ENCODE data around the gene ZGLP1.

DNA sequence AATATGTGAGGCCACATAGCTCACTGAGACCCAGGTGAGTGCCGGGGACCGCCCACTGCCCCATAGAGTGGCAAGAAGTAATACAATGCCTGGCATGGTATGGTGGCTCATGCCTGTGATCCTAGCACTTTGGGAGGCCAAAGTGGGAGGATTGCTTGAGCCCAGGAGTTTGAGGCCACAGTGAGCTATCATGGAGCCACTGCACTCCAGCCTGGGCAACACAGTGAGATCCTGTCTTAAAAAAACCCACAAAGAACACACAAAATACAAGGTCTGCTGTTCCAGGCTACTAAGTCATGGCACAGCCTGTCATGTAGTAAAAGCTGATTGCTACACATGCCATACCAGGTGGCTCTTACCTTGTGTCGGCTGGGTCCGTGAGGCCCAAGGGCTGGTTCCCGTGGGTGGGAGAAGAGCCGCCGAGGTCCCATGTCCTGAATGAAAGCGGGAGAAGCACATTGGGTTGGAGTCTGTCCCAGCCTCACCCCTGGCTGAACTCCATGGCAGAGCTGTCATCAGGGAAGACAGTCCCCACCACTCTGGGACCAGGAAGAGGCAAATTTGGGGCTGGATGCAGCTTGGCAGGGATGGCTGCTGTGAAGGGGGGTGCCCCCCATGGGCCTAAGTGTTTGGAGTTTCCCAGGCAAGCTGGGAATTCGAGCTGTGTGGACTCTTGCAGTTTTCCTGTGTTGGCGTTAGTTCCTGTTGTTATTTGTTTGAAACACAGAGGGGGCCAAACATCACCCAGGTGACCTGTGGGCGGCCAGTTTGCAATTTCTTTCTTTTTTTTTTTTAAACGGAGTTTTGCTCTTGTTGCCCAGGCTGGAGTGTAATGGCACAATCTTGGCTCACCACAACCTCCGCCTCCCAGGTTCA is 9.4 kb upstream of the ZGLP1 start:
- TF ChIP-seq, protein P1, sequence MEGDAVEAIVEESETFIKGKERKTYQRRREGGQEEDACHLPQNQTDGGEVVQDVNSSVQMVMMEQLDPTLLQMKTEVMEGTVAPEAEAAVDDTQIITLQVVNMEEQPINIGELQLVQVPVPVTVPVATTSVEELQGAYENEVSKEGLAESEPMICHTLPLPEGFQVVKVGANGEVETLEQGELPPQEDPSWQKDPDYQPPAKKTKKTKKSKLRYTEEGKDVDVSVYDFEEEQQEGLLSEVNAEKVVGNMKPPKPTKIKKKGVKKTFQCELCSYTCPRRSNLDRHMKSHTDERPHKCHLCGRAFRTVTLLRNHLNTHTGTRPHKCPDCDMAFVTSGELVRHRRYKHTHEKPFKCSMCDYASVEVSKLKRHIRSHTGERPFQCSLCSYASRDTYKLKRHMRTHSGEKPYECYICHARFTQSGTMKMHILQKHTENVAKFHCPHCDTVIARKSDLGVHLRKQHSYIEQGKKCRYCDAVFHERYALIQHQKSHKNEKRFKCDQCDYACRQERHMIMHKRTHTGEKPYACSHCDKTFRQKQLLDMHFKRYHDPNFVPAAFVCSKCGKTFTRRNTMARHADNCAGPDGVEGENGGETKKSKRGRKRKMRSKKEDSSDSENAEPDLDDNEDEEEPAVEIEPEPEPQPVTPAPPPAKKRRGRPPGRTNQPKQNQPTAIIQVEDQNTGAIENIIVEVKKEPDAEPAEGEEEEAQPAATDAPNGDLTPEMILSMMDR (IDR thresholded peaks at IDR 0.05): no peak
- TF ChIP-seq EZH2 (IDR thresholded peaks at IDR 0.05; ENCODE audit: borderline replicate concordance, insufficient read depth, low read depth, low read length, poor library complexity, severe bottlenecking): no peak

Measured in B cell (primary cell).